Urinary bladder (tissue), 4 donors: ENCODE data around the gene RHOJ. TPM values are rescaled to one million over a fixed set of nuclear protein-coding genes. Genes with fewer than 3 reads are reported as not detected.
"Not testable (repeated sequence)": the region's sequence is repeated elsewhere in the genome, so short reads cannot be mapped to it uniquely, and the experiment has no call there.

Experiments used
- DNase-seq: peaks from one replicate; pipeline ENCODE4 v3.0.0-alpha.2; 2015; ENCODE audit errors: extremely low spot score
- H3K27ac ChIP-seq: one replicate; pipeline ENCODE4 v1.5.1; 2013; ENCODE audit warnings: low read depth, mild to moderate bottlenecking, moderate library complexity
- H3K36me3 ChIP-seq: one replicate; pipeline ENCODE4 v1.6.1; 2013; ENCODE audit warnings: mild to moderate bottlenecking, moderate library complexity; ENCODE audit not compliant: insufficient read depth
- H3K4me1 ChIP-seq: one replicate; pipeline ENCODE4 v1.6.1; 2013; ENCODE audit warnings: mild to moderate bottlenecking, moderate library complexity; ENCODE audit not compliant: insufficient read depth
- H3K4me3 ChIP-seq: one replicate; pipeline ENCODE4 v1.5.1; 2013; ENCODE audit warnings: low read depth, low read length
- WGBS: extraction: QIAGEN DNeasy Blood & Tissue Kit; methylation state at CpG from one replicate; pipeline ENCODE4 v1.1.7; 2013; 5-methylcytosine and 5-hydroxymethylcytosine counted together
- polyA plus RNA-seq: library from polyadenylated mRNA; stranded (reverse); fragments of 200-250 nt; gene quantifications from one replicate; pipeline ENCODE4 v1.2.3, GENCODE V29; 2013
- total RNA-seq: library from RNA; depleted of rRNA; stranded (reverse); fragments of >200 nt; gene quantifications from one replicate; pipeline ENCODE4 v1.2.3, GENCODE V29; 2014
- donor health status: healthy with polysubstance abuse.
- donor health status: healthy.

Gene RHOJ
- total and polyA plus RNA-seq, 2 donors: 33.6 to 36.9 TPM

- Histone ChIP-seq H3K4me3 (no peak overlapping the region), H3K27ac (no peak overlapping the region), H3K36me3 (no peaks in the 10 kb centered on the region), H3K4me1 (no peaks in the 10 kb centered on the region)
- no peak for DNase-seq
- 74% methylated on average over 4 of the region's 4 CpGs for WGBS
Observed at GRCh38 chr14:63257299-63257698, 53.1 kb downstream of the RHOJ start.

- DNase-seq: no peak
- H3K27ac ChIP-seq: no peak overlapping the region
- 86% methylated on average over 2 of the region's 2 CpGs for WGBS
- H3K4me1 ChIP-seq: no peaks in the 10 kb centered on the region
- H3K36me3 ChIP-seq: no peaks in the 10 kb centered on the region
- no peak overlapping the region for H3K4me3 ChIP-seq
Observed at GRCh38 chr14:63262446-63262845, 58.2 kb downstream of the RHOJ start.

GRCh38 chr14:63266106-63266505 lies 61.9 kb downstream of the RHOJ start:
- Histone ChIP-seq H3K27ac (no peak overlapping the region), H3K36me3 (no peaks in the 10 kb centered on the region), H3K4me3 (no peak overlapping the region), H3K4me1 (no peaks in the 10 kb centered on the region)
- DNase-seq: no peak
- WGBS: 77% methylated on average over 1 of the region's 1 CpG

GRCh38 chr14:63267171-63267570 lies 62.9 kb downstream of the RHOJ start:
- no peak for DNase-seq
- Histone ChIP-seq H3K36me3 (no peaks in the 10 kb centered on the region), H3K4me3 (no peak overlapping the region), H3K4me1 (no peaks in the 10 kb centered on the region), H3K27ac (no peak overlapping the region)
- WGBS: 65% methylated on average over 3 of the region's 3 CpGs

GRCh38 chr14:63268771-63269170 lies 64.5 kb downstream of the RHOJ start:
- Histone ChIP-seq H3K36me3 (no peaks in the 10 kb centered on the region), H3K27ac (no peak overlapping the region), H3K4me1 (no peaks in the 10 kb centered on the region), H3K4me3 (no peak overlapping the region)
- DNase-seq: no peak
- 97% methylated on average over 5 of the region's 5 CpGs for WGBS

- Histone ChIP-seq H3K27ac (no peak overlapping the region), H3K4me3 (no peak overlapping the region)
- DNase-seq: no peak
Observed at GRCh38 chr14:63269561-63270225, 65.5 kb downstream of the RHOJ start.

GRCh38 chr14:63273129-63273528 lies 68.9 kb downstream of the RHOJ start:
- no peak overlapping the region for H3K27ac ChIP-seq
- WGBS: 45% methylated on average over 3 of the region's 3 CpGs
- no peak for DNase-seq

More at GRCh38 chr14:63269561-63270225, 65.5 kb downstream of the RHOJ start:
- 91% methylated on average over 11 of the region's 11 CpGs for WGBS
- Histone ChIP-seq H3K4me1 (no peaks in the 10 kb centered on the region), H3K36me3 (no peaks in the 10 kb centered on the region)

GRCh38 chr14:63273717-63274655 lies 69.7 kb downstream of the RHOJ start:
- no peaks in the 10 kb centered on the region for H3K36me3 ChIP-seq
- WGBS: 73% methylated on average over 8 of the region's 8 CpGs
- no peak overlapping the region for H3K4me3 ChIP-seq
- no peak for DNase-seq
- no peak overlapping the region for H3K27ac ChIP-seq
- no peaks in the 10 kb centered on the region for H3K4me1 ChIP-seq

More at GRCh38 chr14:63273129-63273528, 68.9 kb downstream of the RHOJ start:
- no peak overlapping the region for H3K4me3 ChIP-seq
- H3K4me1 ChIP-seq: no peaks in the 10 kb centered on the region
- H3K36me3 ChIP-seq: no peaks in the 10 kb centered on the region

- DNase-seq: no peak
- Histone ChIP-seq H3K4me1 (no peaks in the 10 kb centered on the region), H3K4me3 (no peak overlapping the region), H3K27ac (no peak overlapping the region), H3K36me3 (no peaks in the 10 kb centered on the region)
- WGBS: 87% methylated on average over 3 of the region's 3 CpGs
Observed at GRCh38 chr14:63275611-63276010, 71.4 kb downstream of the RHOJ start.

GRCh38 chr14:63276016-63276415 lies 71.8 kb downstream of the RHOJ start:
- Histone ChIP-seq H3K4me3 (no peak overlapping the region), H3K27ac (no peak overlapping the region), H3K36me3 (no peaks in the 10 kb centered on the region), H3K4me1 (no peaks in the 10 kb centered on the region)
- no peak for DNase-seq
- WGBS: 85% methylated on average over 4 of the region's 4 CpGs

- H3K27ac ChIP-seq: no peak overlapping the region
- H3K4me3 ChIP-seq: no peak overlapping the region
- WGBS: 46% methylated on average over 5 of the region's 5 CpGs
- H3K4me1 ChIP-seq: no peaks in the 10 kb centered on the region
- H3K36me3 ChIP-seq: no peaks in the 10 kb centered on the region
- no peak for DNase-seq
Observed at GRCh38 chr14:63276492-63277342, 72.5 kb downstream of the RHOJ start.

- 55% methylated on average over 2 of the region's 2 CpGs for WGBS
- no peak overlapping the region for H3K27ac ChIP-seq
- DNase-seq: no peak
- no peak overlapping the region for H3K4me3 ChIP-seq
- no peaks in the 10 kb centered on the region for H3K4me1 ChIP-seq
- H3K36me3 ChIP-seq: no peaks in the 10 kb centered on the region
Observed at GRCh38 chr14:63277591-63278183, 73.4 kb downstream of the RHOJ start.

GRCh38 chr14:63279933-63280332 lies 75.7 kb downstream of the RHOJ start:
- not testable (repeated sequence) for DNase-seq, H3K27ac ChIP-seq, H3K36me3 ChIP-seq, H3K4me3 ChIP-seq, H3K4me1 ChIP-seq
- 97% methylated on average over 4 of the region's 4 CpGs for WGBS
